ENCODE results near the gene MACROD1.

Gene MACROD1

GRCh38 chr11:64165842-64166635, at the start of gene MACROD1:
Gene MACROD1, minus strand, starts transcription at chr11:64166113. Its CDS starts 119 bp downstream, at chr11:64165994.
- in situ Hi-C loops (cut with MboI; ENCODE audit: low sequenced_read_pairs), result no loop called here

- in situ Hi-C loops (cut with MboI; ENCODE audit: low sequenced_read_pairs), result no loop called here
Observed at GRCh38 chr11:64211181-64211872, 45.4 kb upstream of the MACROD1 start.

GRCh38 chr11:64210301-64211020, 44.5 kb upstream of the MACROD1 start:
- in situ Hi-C loops (cut with MboI; ENCODE audit: low sequenced_read_pairs), result no loop called here

GRCh38 chr11:64209563-64209843, 43.6 kb upstream of the MACROD1 start:
- in situ Hi-C loops (cut with MboI; ENCODE audit: low sequenced_read_pairs), result no loop called here

- in situ Hi-C loops (cut with MboI; ENCODE audit: low sequenced_read_pairs), result no loop called here
Observed at GRCh38 chr11:64208796-64209562, 43.1 kb upstream of the MACROD1 start.

- in situ Hi-C loops (cut with MboI; ENCODE audit: low sequenced_read_pairs), result no loop called here
Observed at GRCh38 chr11:64208086-64208795, 42.3 kb upstream of the MACROD1 start.

- in situ Hi-C loops (cut with MboI; ENCODE audit: low sequenced_read_pairs), result no loop called here
Observed at GRCh38 chr11:64207256-64208085, 41.6 kb upstream of the MACROD1 start.

GRCh38 chr11:64206457-64207255, 40.7 kb upstream of the MACROD1 start, which contains the start of gene FERMT3:
Gene FERMT3, plus strand, starts transcription at chr11:64206721. Its CDS starts 644 bp downstream, at chr11:64207365.
- in situ Hi-C loops (cut with MboI; ENCODE audit: low sequenced_read_pairs), result no loop called here

GRCh38 chr11:64204464-64204989, 38.6 kb upstream of the MACROD1 start:
- in situ Hi-C loops (cut with MboI; ENCODE audit: low sequenced_read_pairs), result no loop called here

GRCh38 chr11:64204080-64204440, 38.1 kb upstream of the MACROD1 start:
- in situ Hi-C loops (cut with MboI; ENCODE audit: low sequenced_read_pairs), result no loop called here

- in situ Hi-C loops (cut with MboI; ENCODE audit: low sequenced_read_pairs), result no loop called here
Observed at GRCh38 chr11:64203421-64204079, 37.6 kb upstream of the MACROD1 start.

GRCh38 chr11:64202992-64203391, 37.1 kb upstream of the MACROD1 start:
- in situ Hi-C loops (cut with MboI; ENCODE audit: low sequenced_read_pairs), result no loop called here

- in situ Hi-C loops (cut with MboI; ENCODE audit: low sequenced_read_pairs), result no loop called here
Observed at GRCh38 chr11:64201543-64201942, 35.6 kb upstream of the MACROD1 start.

- in situ Hi-C loops (cut with MboI; ENCODE audit: low sequenced_read_pairs), result no loop called here
Observed at GRCh38 chr11:64198511-64198910, 32.6 kb upstream of the MACROD1 start.

- in situ Hi-C loops (cut with MboI; ENCODE audit: low sequenced_read_pairs), result no loop called here
Observed at GRCh38 chr11:64196626-64197025, 30.7 kb upstream of the MACROD1 start.

- in situ Hi-C loops (cut with MboI; ENCODE audit: low sequenced_read_pairs), result no loop called here
Observed at GRCh38 chr11:64192434-64192833, 26.5 kb upstream of the MACROD1 start.

- in situ Hi-C loops (cut with MboI; ENCODE audit: low sequenced_read_pairs), result no loop called here
Observed at GRCh38 chr11:64186492-64187165, 20.7 kb upstream of the MACROD1 start.

Data from hTERT RPE-1 (cell line).